HG02763 (cell line): ENCODE measurements around the gene GLI3.

Experiments used
- ATAC-seq: cut with Tn5 transposase; IDR thresholded peaks from one replicate; pipeline ENCODE4 v1.9.1; 2021; ENCODE audit warnings: mild to moderate bottlenecking, moderate library complexity; ENCODE audit not compliant: unreplicated experiment

Gene GLI3

GRCh38 chr7:42107484-42108240 lies 129.3 kb downstream of the GLI3 start:
- ATAC-seq = no peak

GRCh38 chr7:42106562-42106961 lies 130.4 kb downstream of the GLI3 start:
- no peak for ATAC-seq

DNA sequence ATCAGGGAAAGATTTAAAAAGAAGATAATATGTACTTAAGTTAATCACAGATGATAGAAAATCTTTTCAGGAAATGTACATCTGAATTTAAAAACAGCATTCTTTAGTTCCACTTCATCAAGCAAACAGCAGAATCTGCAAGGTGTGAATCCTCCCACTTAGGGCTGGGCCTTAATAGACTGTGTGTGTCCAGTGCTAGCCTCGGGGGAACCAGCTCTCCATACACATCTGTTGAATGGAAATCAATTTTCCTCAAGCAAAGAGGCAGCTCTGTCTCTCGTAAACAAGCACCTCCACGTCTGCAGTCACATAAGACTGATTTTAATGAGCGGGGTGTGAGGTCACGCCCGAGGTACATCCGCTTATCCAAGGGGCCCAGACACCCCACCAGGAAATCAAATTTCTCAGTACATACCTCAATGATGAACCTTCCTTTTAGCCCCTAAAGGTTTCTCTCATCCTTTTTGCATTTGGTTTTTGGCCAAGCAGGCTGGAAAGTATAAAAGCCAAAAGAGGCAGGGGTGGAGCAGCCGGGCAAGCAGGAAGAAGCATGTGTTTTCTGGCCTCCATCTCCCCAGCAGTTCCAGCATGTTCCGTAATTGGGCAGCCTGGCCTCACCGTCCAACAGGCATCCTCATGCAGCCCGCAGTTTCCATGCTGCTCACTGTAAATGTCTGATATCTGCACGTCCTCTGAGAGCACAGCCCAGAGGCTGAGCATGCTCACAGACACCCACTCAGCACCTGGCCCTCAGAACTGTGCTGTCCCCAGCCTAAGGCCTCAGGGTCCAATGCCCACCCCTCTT lies 131.3 kb downstream of the GLI3 start:
- no peak for ATAC-seq

- ATAC-seq = no peak
These were observed 132.3 kb downstream of the GLI3 start for GRCh38 chr7:42104694-42105093.

DNA sequence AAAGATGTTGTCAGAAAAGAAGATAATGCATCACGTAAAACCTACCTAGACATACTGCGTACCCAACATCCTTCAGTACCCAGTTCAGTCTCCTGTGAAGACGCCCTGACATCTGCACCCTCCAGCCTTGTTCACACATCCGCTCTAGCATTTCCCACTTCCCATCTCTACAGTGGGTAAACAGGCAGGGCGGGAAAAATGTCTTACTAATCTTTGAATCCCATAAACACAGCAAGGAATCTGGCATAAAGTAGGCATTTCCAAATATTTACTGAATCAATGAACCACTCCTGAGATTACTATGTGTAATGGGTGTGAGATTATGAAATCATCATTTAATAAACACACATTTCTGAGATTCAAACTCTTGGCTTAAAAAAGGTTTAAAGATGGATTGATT lies 132.8 kb downstream of the GLI3 start:
- no peak for ATAC-seq

- ATAC-seq = no peak
These were observed 133.6 kb downstream of the GLI3 start for GRCh38 chr7:42103456-42103855.

- ATAC-seq = no peak
These were observed 134.0 kb downstream of the GLI3 start for GRCh38 chr7:42103020-42103419.

DNA sequence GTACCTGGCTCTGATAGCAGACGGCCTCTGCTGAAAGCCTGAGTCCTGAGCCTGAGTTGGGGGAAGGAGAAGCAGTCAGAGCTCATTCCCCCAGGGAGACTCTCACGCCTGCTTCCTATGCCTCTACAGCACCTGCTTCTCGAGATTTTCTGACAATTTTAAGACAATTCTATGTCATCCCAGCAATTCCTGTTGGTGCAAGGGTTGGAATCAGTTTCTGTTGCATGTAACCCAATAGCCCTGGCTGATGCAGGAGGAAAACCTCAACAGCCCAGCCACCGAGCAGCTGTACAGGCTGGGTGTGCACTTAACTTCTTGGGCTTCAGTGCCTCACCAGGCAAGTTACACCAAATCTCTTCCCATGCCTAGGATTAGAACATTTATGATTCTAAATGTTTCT lies 134.7 kb downstream of the GLI3 start:
- no peak for ATAC-seq

GRCh38 chr7:42100156-42100508 lies 136.9 kb downstream of the GLI3 start:
- no peak for ATAC-seq

GRCh38 chr7:42099470-42100155 lies 137.4 kb downstream of the GLI3 start:
- ATAC-seq = no peak

- ATAC-seq = no peak
These were observed 137.9 kb downstream of the GLI3 start for GRCh38 chr7:42099066-42099465.

- ATAC-seq = no peak
These were observed 139.3 kb downstream of the GLI3 start for GRCh38 chr7:42097752-42098151.

DNA sequence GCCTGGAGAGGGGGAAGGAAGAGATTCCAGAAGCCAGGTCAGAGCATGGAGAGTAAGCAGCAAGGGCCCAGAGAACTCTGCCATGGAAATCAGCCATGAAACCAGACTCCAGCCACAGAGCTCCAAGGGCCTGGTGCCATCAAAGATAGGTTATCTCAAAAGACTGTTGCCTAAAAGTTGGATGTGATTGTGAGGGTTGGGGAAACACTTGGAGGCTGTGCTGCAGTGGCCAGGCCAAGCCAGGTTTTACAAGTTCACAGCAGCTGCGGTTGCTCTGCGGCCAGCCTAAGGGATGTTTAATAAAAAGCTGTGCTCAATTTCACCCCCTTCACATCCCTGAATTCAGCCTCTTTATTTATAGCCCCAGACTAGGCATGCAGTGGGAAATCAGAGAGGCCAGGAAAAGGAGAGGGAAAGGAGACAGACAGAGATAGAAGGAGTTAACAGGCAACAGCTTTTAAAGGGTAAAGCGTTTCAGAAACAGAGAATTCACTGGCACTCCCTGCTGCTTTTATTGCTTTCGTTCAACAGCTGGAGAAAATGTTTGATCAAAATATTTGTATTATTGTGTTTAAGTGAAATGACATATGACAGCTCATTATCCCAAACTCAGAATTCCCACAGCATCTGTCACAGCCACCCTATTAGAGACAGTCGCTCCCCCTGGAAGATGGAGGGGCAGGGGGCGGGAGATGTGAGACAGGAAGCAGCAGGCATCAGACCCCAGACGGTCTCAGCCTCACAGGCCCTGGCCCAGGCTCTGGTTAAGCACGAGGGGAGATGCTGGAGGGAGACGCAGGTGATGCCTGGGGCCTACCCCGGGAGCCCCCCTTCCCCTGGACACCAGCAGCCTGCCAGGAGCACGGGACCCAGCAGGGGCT lies 140.1 kb downstream of the GLI3 start:
- no peak for ATAC-seq

GRCh38 chr7:42096268-42096667 lies 140.7 kb downstream of the GLI3 start:
- no peak for ATAC-seq

DNA sequence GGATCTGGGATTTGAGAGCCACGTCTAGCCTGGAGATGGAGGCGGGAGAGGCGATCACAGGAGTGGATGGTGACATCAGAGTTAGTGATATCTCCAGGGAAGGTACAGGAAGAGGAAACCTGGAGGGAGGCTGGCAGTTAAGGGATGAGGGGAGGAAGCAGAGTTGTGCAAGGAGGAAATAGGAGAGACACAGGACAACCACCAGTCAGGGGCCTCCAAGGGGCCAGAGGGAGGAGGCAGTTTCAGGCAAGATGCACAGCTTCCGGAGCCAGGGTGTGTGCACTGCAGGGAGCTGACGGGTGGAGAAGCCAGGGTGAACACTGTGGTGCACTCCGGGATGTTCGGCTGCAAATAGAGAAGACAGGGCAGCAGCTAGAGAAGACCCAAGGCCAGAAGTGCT lies 141.2 kb downstream of the GLI3 start:
- no peak for ATAC-seq

DNA sequence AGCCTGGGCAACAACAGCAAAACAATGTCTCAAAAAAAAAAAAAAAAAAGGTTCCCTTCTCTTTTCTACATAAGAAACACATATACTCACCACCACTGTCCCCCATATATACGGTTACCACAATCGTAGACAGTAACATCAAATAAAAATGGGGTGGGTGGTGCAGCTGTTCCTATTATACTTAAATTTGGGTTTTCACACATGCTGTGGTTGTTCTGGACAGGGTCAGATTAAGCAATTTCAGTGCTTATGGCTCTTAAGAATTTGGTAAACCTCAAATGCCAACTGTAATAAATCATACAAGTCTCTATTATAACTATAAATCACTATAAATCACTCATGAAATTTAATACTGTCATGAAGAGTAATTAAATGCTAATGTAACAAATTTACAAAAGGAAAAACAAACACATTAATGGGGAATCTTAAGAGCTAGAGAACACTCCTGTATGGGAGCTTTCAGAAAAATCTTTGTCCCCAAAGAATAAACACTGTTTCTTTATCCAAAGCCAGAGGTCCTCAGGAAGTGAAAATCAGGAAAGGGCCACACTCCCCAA lies 143.6 kb downstream of the GLI3 start:
- no peak for ATAC-seq

DNA sequence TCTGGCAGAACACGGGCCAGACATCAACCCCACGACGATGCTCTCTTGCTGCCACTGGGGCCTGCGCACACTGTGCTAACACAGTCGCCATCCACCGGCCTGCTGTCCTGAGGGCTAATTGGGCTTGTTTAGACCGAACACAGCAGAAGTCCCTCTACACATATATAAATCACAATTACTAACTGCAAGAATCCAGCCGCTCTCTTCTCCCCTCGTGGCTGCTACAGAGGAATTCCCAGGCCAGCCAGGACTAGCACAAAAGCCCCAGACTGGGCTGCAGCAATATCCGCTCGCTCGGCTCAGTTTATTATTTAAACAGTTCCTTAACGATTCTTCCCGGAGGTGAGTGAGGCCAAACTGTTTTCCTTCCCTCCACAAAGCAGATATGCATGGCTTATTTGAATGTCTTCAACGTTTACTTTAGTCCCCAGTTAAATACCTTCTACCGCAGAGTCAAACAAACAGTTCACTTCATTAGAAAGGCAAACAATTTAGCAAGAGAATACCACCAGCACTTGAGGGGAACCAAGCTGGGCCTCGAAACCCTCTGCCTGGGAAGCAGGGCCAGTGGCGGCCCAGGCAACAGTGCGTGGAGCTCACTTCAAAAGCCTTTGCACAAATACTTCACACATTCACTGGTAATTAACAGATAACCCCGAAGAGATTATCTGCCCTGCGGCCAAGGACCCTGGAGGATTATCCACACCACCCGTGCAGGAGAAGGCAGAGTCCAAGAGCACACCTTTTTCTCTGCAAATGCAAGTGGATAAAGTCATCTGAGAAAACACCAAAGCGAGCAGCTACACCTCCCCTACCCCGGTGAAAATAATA lies 145.3 kb downstream of the GLI3 start:
- no peak for ATAC-seq

DNA sequence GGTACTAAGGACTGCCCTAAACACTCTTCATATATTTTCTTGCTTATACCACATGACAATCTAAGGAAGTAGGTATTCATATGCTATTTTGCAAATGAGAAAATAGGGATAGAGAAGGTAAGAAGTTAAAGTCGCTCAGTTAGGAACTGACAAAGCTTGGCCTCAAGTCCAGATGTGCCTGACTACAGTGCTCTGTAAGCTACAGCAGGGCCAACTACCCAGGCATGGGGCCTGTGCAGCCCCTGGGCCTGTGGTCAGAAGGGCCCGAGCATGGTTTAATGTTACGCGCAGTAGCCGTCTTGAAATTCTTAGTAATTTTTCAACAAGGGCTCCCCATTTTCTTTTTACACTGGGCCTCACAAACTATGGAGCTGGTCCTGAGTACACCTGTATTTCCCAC lies 146.2 kb downstream of the GLI3 start:
- no peak for ATAC-seq

- ATAC-seq = no peak
These were observed 147.0 kb downstream of the GLI3 start for GRCh38 chr7:42090056-42090455.

DNA sequence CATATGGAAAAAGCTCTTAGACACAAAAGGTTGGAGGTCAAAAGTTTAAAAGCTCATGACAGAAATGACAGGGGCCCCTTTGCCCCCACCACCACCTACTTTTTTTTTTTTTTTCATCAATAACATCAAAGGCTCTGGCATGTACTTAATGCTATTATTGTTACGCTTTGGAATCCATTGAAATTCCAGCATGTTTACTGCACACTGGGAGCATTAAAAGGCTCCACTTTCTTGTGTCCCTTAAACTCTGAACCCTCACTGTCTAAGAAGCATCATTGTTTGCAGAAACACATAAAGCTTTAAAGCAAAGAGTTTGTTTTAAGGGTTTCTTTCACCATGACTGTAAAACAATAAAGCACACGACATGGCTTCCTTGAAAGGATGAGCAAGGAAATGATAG lies 149.4 kb downstream of the GLI3 start:
- no peak for ATAC-seq
